Measurements from ENCODE around the gene SLC13A4.
"Not testable (repeated sequence)": the region's sequence is repeated elsewhere in the genome, so short reads cannot be mapped to it uniquely, and the experiment has no call there.

The SLC13A4 gene

GRCh38 chr7:135747366-135747765 lies 19.4 kb upstream of the SLC13A4 start:
- no peak for DNase-seq

DNA sequence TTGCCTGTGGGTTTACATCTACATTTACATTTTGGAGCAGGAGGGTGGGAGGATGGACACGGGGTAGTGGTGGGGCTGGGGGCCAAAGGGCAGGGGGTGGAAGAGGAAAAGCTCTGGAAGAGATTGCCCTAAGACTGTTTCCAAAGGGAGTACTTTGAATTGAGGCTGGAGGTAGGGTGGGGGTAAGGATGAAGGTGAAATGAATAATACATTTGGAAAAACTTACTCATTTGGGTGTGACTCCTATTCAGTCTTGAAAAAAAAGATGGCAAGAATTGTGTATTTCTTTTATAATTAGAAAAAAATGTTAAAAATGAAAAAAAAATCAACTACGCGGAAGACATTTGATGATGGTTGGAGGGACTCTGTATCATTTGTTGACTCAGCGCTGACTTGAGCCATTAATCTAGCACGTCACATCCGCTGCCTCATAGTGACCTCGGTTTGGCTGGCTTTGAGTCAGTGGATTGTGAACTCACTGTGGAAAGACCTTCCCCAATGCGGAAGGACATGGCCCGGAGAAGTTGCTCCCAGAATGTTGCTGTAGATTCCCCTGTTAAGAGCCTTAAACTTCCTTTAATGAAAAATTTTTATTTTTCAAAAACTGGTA lies 17.8 kb upstream of the SLC13A4 start:
- no peak for DNase-seq

GRCh38 chr7:135744938-135745702 lies 17.1 kb upstream of the SLC13A4 start:
- no peak for DNase-seq

DNA sequence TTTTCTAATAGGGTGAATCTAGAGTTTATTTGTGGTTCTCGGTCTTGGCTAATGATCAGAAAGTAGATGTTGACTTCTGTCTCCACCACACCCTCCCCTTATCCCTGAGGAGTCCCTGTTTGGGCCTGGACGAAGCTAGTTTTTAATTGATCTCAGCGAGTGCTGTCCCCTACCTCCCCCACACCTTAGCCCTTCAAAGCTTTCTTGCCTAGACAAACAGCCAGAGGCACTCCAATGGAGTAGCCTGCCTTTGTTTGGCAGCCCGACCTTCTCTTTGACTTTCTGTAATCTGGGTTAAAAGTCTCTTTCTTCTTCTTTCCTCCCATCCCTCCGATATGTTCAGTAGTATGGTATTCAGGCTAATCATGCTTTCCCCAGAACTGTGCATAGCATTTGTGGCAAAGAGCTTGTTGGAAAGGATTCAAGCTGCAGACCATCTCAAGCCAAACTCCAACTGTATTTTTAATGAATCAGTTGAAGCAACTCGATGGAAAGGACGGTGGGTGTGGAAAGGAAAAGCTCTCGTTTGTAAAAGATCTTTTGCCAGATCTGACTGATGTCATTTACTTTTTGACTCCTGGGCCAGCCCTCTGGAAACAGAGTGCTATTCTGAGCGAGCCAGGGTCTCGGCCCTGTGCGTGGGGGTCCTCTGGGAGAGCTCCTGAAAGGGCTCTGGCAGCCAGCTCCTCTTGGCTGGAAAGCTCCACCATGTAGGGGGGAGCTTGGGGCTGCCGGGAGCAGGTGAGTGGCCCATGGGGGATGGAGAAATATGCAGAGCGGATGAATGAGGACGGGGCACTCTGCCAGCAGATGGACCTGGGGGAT lies 16.1 kb upstream of the SLC13A4 start:
- no peak for DNase-seq

- DNase-seq: no peak
These were observed 14.4 kb upstream of the SLC13A4 start for GRCh38 chr7:135742371-135742770.

GRCh38 chr7:135741905-135742304 lies 13.9 kb upstream of the SLC13A4 start:
- no peak for DNase-seq

- no peak for DNase-seq
These were observed 12.9 kb upstream of the SLC13A4 start for GRCh38 chr7:135740889-135741288.

- DNase-seq: not testable (repeated sequence)
These were observed 9.3 kb upstream of the SLC13A4 start for GRCh38 chr7:135737306-135737647.

- DNase-seq: no peak
These were observed 8.8 kb upstream of the SLC13A4 start for GRCh38 chr7:135736586-135737305.

DNA sequence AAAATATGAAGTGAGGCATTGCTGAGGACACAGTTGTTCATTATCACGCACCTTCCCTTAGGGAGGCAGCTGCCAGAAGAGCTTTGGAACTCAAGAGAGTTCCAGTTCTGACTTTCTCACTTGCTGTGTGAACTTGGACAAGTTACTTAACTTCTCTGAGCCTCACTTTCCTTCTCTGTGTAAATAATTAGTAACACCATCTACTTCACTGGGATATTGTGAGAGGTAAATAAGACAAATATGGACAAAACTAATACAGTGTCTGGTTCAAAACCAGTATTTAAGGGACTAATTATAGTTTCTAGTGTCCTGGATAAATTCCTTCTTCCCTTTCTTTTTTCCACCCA lies 6.3 kb upstream of the SLC13A4 start:
- no peak for DNase-seq

DNA sequence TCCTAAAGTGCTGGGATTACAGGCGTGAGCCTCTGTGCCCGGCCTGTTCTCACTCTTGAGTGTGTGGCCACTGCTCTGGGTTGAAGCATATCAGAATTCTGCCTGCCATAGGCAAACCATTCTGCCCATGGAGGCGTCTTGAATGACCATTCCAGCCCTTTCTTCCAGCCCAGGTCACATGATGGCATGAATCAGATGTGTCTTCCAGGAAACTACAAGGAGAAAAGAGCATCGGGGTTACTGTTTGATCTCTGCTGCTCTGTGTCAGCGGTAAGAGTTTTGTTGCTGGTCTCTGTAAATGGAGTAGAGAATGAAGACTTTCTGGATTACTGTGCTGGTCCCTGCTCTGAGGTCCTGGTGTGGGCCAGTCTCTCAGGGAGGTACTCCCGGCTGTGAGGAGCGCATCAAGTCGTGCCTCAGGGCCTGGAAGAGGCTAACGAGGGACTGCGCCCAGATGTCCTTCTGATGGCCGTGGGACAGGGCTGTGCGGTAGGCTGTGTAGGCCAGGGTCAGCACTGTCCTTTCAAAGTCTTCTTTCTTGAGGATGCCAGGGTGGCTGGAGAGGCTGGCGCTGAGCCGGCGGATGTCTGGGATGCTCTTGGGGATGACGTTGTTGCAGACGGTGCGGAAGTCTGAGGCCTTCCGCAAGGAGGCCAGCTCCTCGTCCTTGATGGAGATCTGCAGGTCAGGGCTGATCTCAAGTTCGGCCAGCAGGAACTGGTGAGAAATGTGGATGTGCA lies 5.8 kb upstream of the SLC13A4 start:
- DNase-seq: no peak

DNA sequence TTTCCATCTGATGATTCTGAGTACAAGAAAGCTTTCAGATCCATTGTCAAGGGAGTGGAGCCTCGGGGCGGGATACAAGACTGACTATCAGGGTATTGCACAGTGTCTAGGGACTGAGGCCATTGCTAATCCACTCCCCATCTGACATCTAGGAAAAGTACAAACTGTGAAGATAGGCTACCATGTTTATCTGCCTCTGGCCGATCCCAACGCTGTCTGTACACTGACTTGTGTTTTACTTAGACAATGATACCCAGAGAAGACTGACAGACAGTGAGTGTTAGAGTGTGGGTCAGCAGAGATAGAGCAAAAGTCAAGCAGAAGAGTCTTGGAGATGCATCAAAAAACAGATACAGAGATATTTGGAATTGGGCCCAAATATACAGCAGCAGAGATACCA lies 3.1 kb upstream of the SLC13A4 start:
- no peak for DNase-seq

- no peak for DNase-seq
These were observed 1.2 kb upstream of the SLC13A4 start for GRCh38 chr7:135729230-135729629.

GRCh38 chr7:135726911-135727673 lies 894 bp downstream of the SLC13A4 start:
- DNase-seq: no peak

DNA sequence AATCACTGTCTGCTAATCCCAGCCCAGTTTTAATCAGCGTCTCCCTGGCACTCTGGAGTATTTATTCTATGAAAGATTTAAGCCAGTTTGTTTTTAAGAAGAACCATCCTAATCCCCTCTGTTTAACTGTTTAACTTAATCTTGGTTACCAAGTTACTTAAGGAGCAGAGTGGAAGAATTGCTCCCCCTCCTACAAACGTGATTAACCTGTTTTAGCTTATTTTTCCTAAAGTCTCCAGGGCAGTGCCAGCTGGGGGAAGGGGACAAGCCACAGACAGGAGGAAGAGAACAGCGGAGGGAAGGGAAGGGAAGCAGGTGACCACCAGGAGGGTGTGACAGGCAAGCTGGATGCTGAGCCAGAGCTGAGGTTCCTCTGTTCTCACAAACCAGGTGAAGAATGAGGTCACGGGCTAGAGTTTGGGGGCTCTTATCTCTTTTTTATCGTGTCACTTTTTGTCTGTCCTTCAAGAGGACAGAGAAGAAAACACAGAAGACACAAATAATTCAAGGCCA lies 1.7 kb downstream of the SLC13A4 start:
- no peak for DNase-seq

DNA sequence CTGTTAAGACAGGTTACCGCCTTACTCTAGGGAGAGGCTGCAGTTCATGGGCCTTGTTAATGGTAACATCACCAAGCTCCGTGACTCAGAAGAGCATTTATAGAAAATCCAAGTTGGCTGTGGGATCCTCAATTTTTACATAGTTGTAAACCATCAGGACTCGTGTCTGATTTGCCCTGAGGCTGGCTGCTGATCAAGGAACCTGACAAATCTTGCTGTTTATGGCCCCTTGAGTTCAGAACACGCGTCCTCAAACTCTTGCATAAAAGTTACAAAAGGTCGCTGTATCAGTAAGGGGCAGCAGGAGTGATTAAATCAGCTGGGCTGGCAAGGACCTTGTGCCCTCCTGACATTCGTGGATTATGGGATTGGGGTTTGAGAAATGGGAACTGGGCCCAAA lies 4.6 kb downstream of the SLC13A4 start:
- no peak for DNase-seq

GRCh38 chr7:135721198-135721820 lies 6.7 kb downstream of the SLC13A4 start:
- DNase-seq: no peak

DNA sequence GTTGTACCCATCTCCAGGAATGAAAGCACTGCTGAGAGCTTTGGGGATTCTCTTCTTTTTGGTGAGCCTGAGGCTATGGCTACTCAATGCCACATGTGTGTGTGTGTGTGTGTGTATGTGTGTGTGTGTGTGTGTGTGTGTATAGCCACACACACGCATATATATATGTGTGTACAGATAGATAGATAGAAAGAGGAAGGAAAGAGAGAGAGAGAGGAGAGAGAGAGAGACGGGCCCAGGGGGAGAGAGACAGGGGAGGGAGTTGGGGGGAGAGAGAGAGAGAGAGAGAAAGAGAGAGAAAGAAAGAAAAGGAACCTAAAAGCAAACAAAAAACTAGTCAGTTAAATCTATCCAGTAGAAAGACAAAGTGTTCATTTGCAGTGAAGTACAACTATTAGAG lies 8.3 kb downstream of the SLC13A4 start:
- DNase-seq: no peak

DNA sequence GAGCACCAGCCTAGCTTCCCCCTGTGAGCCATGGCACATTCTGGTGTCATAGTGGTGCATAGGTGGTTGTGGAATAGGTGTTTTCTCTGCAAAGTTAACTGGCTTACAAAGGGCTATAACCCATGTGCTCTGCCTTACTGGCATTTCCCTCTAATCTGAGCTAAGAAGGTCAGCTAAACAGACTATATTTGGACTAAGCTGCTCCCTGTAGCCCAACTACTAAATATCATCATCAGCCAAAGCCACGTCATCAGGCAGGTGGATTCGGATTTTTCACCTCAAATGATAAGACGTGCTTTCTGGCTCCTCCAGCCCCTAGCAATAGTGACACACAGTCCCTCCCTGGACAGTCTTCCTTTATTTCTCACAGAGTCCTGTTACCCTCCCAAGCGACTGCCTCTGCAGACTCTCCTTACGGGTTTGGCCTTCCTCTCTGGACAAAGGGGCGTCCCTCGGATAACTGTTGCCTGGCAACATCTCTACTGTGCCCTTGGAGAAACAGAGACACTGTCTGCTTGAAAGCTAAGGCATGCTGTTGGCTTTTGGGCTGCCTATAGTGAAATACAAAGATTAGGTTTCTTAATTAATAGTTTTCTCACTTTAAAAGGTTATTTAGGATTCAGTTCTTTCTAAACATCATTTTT lies 9.1 kb downstream of the SLC13A4 start:
- DNase-seq: no peak

DNA sequence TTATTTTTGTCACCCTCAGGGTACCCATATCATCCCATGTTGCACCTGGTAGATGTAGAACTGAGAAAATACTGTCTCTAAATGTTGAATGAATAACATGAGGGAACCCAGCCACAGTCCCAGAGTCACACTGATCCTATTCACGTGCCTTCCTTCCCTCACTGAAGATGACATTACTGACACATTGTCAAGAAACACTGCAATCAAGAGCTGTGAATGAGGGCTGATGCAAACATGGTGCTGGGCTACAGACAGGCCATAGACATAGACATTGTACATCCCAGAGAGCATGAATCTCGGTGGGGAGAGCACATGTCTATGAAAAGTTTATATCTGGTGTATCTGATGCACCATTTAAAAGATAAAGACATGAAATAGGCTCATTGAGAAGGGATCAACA lies 9.8 kb downstream of the SLC13A4 start:
- no peak for DNase-seq

DNA sequence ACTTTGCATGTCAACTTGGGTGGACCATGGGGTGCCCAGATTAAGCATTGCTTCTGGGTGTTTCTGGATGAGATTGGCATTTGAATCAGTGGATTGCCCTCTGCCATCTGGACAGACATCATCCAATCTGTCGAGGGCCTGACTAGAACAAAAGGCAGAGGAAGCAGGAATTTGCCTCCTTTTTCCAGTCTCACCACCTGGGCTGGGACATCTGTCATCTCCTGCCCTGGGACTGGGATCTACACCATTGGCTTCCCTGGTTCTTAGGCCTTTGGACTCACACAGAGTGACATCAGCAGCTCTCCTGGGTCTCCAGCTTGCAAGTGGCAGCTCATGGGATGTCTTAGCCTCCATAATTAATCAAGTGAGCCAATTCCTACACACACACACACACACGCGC lies 10.3 kb downstream of the SLC13A4 start:
- no peak for DNase-seq

Measured in NCI-H187 treated with DMSO at 0.1 percent for 48 hours (cell line).